ENCODE results near the gene CARS1.

Gene CARS1

DNA sequence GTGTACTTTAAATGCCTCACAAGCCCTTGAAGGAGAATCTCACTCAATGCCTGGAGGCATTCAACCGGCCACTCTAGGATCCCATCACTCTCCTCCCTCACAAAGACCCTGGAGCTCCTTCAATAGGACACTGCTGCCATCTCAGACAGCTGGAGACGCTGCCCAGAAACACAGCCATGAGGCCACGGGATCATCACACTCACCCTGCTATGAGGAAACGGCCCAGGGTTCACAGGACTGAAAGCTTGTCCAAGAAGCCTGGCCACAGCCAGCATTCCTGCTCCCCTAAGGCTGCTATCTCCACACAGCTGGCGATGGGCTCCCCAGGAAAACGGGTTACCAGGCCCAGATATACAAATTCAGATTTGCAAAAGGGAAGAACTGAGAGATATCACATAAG lies 13.2 kb downstream of the CARS1 start:
- no peaks in the 10 kb centered on the region for H3K4me1 ChIP-seq (ENCODE audit: insufficient read depth, low read length)
- H3K9me3 ChIP-seq (ENCODE audit: control insufficient read depth, insufficient read depth, low read length), result no peaks in the 10 kb centered on the region
- no peak overlapping the region for H3K9ac ChIP-seq (ENCODE audit: low read depth, low read length)
- H3K36me3 ChIP-seq (ENCODE audit: insufficient read depth, low read length), result peaks cover 23% of the 10 kb centered on the region

DNA sequence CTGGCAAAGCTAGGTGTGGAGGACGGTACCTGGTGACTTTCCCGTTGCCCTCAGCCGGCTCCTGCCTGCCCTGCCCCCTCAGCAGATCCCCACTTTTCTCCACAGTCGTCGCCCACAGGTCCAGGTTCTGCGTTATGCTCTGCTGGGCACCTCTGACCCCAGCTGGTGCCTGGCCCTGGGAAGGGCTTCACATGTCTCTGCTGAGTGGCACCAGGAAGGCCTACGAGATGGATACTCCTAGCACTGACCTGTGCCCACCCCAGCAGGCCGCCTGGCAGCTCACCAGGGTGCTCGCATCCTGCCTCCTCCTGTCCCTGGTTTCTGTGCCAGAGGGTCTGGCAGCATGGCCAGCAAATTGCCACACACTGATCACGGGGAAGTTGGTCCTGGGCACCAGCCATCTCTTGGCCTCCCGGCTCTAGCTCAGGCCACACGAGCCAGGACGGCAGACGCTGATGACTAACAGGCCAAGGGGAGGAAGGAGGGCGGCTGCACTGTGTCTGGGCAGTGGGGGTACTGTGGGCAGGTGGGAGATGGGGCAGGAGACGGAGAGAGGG lies 13.8 kb downstream of the CARS1 start:
- H3K36me3 ChIP-seq (ENCODE audit: insufficient read depth, low read length), result peaks cover 23% of the 10 kb centered on the region
- no peak overlapping the region for H3K9ac ChIP-seq (ENCODE audit: low read depth, low read length)

DNA sequence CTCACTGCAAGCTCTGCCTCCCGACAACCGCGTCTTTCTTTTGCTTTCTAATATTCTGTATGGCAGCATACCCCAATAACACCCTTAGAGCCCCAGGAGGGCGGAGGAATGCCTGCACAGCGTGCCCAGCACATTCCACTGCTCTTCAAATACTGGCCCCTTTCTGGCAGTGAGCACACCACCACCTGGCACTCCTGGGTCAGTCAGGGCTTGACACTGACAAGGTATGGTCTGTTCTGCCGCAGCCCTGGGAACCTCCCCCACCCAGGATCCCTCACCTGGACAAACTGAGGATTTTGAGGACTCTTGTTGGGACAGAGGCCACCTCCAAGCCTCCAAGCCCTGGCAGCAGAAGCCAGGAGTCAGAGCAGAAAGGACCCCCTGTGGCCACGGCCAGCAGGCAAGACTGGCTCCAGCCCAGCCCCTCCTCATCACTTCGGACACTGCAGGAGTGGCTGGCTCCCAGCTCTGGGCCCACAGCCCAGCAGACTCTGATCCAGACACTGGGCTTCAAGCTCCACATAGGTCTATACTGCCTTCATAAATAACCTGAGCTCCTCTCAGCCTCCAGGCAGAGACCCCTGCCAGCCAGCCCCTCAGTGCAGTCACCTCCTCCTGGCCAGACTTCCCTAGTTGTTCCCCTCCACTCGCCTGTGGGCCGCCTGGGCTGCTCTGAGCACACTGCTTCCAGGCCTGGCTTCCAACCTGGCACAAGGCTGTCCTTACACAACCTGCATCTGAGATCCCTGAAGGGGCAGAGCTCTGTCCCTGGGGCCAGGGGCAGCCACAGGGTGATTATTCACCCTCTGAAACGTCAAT lies 14.5 kb downstream of the CARS1 start:
- H3K36me3 ChIP-seq (ENCODE audit: insufficient read depth, low read length), result peaks cover 23% of the 10 kb centered on the region
- H3K4me1 ChIP-seq (ENCODE audit: insufficient read depth, low read length), result no peaks in the 10 kb centered on the region
- no peaks in the 10 kb centered on the region for H3K9me3 ChIP-seq (ENCODE audit: control insufficient read depth, insufficient read depth, low read length)
- H3K9ac ChIP-seq (ENCODE audit: low read depth, low read length), result no peak overlapping the region

More for the DNA sequence above, 13.8 kb downstream of the CARS1 start:
- Histone ChIP-seq H3K9me3 (ENCODE audit: control insufficient read depth, insufficient read depth, low read length) (no peaks in the 10 kb centered on the region), H3K4me1 (ENCODE audit: insufficient read depth, low read length) (no peaks in the 10 kb centered on the region)

DNA sequence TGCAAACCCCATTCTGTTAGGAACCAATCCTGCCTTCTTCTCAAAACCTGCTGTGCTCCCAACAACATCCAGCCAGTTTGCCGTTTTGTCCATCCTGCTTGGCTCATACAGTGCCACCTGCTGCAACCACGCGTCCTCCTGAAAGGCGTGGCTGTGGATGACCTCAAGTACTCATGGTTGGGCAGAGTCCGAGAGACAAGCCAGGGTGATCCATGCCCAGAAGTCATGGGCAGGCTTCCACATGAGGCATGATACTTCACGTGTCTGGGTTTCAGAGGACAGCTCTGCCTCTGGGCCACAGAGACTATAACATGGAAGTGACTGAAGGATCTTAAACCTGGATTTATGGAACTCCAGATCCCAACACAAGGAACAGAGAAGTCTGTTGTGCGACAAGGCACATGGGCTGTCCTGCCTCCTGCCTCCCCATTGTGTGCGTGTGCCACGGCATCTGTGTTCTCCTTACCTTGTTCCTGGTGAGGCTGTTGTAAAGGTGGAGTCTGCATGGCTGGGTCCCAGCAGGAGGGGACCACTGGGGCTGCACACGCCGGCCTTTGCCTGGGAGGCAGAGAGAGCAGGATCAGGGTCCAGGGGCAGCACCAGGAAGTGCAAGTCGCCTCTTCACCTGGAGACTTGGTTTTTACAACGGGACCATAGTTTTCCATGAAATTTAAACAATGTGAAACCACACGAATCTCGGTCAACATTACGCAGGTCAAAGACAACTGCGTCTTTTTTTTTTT lies 15.4 kb downstream of the CARS1 start:
- H3K9me3 ChIP-seq (ENCODE audit: control insufficient read depth, insufficient read depth, low read length), result no peaks in the 10 kb centered on the region
- no peaks in the 10 kb centered on the region for H3K4me1 ChIP-seq (ENCODE audit: insufficient read depth, low read length)
- no peak overlapping the region for H3K9ac ChIP-seq (ENCODE audit: low read depth, low read length)
- peaks cover 26% of the 10 kb centered on the region for H3K36me3 ChIP-seq (ENCODE audit: insufficient read depth, low read length)

DNA sequence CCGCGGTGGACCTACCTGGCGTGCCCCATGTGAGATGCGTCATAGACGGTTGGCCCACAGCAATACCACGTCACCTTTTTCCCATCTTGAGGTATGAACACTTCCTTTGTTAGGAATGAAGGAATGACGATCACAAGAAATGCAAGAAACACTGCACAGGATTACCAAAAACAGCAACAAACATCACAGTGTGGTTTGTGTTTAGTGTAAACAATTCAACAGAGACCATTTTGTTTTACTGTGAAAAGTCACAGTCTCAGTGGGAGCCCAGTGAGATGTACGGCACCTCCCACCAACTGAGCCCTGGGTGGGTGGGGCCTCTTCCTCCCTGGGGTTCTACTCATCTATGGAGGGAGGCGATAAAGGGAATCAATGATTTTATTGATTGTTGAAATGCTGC lies 16.3 kb downstream of the CARS1 start:
- Histone ChIP-seq H3K4me1 (ENCODE audit: insufficient read depth, low read length) (no peaks in the 10 kb centered on the region), H3K9me3 (ENCODE audit: control insufficient read depth, insufficient read depth, low read length) (no peaks in the 10 kb centered on the region), H3K9ac (ENCODE audit: low read depth, low read length) (no peak overlapping the region), H3K36me3 (ENCODE audit: insufficient read depth, low read length) (peaks cover 36% of the 10 kb centered on the region)

DNA sequence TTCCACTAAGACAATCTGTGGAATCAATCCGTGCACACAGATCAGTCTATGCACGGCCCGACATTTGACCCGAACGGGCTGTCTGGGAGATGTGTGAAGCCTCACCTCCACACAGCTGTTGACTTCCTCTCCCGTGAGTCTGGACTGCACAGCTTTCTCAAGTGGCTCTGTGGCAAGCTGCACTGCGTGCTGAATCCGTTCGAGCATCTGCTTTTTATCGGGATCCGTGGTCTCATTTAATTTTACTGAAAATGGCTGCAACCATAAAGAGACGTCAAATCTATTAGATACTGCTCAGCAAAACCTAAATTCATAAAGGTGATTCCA lies 19.3 kb downstream of the CARS1 start:
- no peaks in the 10 kb centered on the region for H3K4me1 ChIP-seq (ENCODE audit: insufficient read depth, low read length)
- H3K9me3 ChIP-seq (ENCODE audit: control insufficient read depth, insufficient read depth, low read length), result no peaks in the 10 kb centered on the region
- H3K9ac ChIP-seq (ENCODE audit: low read depth, low read length), result no peak overlapping the region
- H3K36me3 ChIP-seq (ENCODE audit: insufficient read depth, low read length), result peaks cover 43% of the 10 kb centered on the region

DNA sequence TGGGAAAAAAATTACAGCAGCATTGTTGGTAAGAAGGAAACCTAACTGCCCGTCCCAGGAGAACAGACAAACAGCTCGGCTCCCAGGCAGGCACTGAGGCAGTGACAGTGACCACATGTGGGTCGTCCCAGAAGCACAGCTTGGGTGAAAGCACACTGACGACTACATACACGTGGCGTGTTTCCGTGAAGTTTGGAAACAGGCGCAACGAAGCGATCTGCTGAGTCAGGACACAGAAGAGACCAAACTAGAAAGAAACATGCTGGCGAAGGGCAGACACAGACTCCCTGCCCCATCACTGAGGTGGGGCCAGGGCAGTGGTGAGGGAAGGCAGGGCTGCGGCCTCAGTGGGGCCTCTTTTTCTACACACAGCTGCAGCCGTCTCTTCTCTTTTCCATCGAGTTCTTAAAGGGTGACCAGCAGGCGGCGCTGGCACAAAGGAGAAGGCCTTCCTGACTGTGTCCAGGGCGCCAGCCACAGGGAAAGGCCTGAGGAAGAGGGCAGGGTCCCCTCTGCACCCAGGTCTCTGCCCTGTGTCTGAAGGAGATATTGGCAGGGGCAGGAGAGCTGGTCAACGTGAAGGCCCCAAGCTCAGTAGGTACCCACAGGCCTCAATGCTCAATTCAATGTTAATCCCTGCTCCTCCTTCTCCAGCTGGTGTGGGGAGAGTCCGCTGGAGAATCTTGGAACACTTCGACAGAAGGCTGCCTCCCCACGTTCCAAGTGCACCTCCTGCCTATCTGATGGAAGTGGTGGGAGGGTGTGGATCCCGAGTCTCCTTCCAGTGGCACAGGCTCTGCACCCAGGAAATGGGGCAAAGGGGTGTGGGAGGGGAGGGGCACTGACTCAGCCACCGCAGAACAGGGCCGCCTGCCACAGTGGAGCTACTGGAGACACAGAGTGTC lies 19.9 kb downstream of the CARS1 start:
- H3K4me1 ChIP-seq (ENCODE audit: insufficient read depth, low read length), result no peaks in the 10 kb centered on the region
- H3K9me3 ChIP-seq (ENCODE audit: control insufficient read depth, insufficient read depth, low read length), result no peaks in the 10 kb centered on the region
- peaks cover 45% of the 10 kb centered on the region for H3K36me3 ChIP-seq (ENCODE audit: insufficient read depth, low read length)
- no peak overlapping the region for H3K9ac ChIP-seq (ENCODE audit: low read depth, low read length)

DNA sequence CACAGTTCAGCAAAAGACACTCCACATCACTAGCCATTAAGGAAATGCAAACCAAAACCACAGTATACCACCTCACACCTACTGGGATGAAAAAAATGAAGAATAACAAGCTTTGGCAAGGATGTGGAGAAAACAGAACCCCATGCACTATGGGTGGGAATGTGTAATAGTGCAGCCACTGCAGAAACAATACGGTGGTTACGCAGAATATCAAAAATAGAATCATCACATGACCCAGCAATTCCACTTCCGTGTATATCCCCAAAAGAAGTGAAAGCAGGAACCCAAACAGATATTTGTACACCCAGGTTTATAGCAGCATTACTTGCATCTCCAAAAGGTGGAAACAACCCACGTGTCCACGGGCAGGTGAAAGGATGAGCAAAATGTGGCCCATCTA lies 20.8 kb downstream of the CARS1 start:
- H3K36me3 ChIP-seq (ENCODE audit: insufficient read depth, low read length), result peaks cover 46% of the 10 kb centered on the region

DNA sequence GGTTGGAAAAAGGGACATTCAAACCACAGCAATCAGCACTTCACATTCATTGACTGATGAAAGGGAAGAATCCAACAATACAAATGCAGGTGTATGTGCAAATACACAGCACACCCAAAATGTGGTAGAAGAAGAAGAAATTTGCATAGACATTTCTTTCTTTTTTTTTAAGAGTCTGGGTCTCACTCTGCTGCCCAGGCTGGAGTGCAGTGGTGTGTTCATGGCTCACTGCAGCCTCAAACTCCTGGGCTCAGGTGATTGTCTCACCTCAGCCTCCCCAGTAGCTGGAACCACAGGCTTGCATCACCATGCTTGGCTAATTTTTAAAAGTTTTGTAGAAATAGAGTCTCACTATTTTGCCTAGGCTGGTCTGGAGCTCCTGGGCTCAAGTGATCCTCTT lies 21.9 kb downstream of the CARS1 start:
- peaks cover 42% of the 10 kb centered on the region for H3K36me3 ChIP-seq (ENCODE audit: insufficient read depth, low read length)
- H3K4me1 ChIP-seq (ENCODE audit: insufficient read depth, low read length), result no peaks in the 10 kb centered on the region
- H3K9ac ChIP-seq (ENCODE audit: low read depth, low read length), result no peak overlapping the region
- H3K9me3 ChIP-seq (ENCODE audit: control insufficient read depth, insufficient read depth, low read length), result no peaks in the 10 kb centered on the region

More for the DNA sequence above, 20.8 kb downstream of the CARS1 start:
- no peaks in the 10 kb centered on the region for H3K9me3 ChIP-seq (ENCODE audit: control insufficient read depth, insufficient read depth, low read length)
- no peak overlapping the region for H3K9ac ChIP-seq (ENCODE audit: low read depth, low read length)
- no peaks in the 10 kb centered on the region for H3K4me1 ChIP-seq (ENCODE audit: insufficient read depth, low read length)

DNA sequence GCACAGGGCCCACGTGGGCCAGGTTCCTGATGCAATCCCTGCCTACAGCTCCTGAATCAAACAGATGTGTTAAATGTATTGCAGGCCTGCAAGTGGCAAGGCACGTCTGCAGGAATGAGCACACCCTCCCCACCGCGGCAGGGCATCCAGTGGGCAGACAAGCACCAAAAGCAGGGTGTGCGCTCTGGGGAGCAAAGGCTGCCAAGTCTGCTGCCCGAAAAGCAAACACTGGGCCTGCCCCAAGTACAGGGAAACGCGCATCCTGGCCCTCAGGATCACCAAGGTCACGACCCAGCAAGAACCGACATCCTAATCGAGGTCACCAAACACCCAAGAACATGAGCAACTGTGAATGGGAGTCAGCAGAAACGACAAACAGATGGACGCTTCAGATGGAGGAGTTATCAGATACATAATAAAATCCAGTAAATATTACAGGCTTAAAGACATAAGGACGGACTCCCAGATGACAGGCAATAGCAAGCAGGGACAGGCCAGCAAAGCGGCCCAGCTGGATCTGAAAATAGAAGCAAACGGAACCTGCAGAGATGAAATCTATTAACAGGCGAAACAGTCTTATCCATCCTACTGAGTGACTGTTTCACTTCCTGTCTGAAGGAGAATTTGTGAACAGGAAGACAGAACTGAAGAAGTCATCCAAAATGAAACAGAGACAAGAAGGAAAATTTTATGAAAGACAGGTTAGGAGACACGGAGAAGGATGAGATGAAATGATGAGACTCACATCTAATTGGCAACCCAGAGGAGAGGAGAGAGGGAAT lies 26.7 kb downstream of the CARS1 start:
- Histone ChIP-seq H3K36me3 (ENCODE audit: insufficient read depth, low read length) (peaks cover 40% of the 10 kb centered on the region), H3K9me3 (ENCODE audit: control insufficient read depth, insufficient read depth, low read length) (no peaks in the 10 kb centered on the region), H3K9ac (ENCODE audit: low read depth, low read length) (no peak overlapping the region)

DNA sequence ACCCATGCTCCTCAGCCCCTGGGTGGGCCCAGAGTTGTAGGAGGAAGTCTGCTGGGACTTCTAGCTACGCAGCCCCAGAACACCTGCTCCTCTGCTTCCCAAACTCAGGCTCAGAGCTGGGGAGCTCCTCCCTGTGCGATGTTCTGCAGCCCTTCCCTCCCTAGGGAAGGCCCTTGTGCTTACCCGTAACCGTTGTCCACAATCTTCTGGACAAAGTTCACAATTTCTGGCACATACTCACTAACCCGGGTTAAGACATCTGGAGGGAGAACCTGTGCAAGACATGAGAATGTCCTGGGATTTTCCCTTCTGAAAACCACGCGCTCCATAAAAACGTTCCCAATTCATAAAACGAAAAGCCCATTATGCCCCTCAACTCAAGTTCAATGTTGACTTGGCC lies 28.4 kb downstream of the CARS1 start:
- no peaks in the 10 kb centered on the region for H3K4me1 ChIP-seq (ENCODE audit: insufficient read depth, low read length)
- H3K9ac ChIP-seq (ENCODE audit: low read depth, low read length), result no peak overlapping the region
- H3K9me3 ChIP-seq (ENCODE audit: control insufficient read depth, insufficient read depth, low read length), result no peaks in the 10 kb centered on the region
- peaks cover 41% of the 10 kb centered on the region for H3K36me3 ChIP-seq (ENCODE audit: insufficient read depth, low read length)

More for the DNA sequence above, 26.7 kb downstream of the CARS1 start:
- H3K4me1 ChIP-seq (ENCODE audit: insufficient read depth, low read length), result no peaks in the 10 kb centered on the region

DNA sequence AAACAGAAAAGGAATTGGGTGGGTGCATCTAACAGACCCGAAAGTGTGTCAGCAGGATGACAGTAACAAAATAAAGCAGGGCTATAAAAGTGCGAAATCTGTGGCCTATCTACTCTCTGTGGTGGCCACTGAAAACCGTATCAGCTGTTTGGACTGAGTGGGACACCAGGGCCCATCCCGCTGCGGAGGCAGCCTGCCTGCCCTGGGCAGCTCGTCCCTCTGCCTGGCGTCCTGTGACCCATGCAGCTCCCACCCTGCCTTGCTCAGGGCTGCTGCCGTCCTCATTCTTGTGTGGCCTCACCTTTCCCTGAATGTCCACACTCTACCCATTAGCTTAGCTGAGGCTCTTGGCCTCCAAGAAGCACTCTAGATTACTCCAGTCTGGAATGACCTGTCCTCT lies 30.4 kb downstream of the CARS1 start:
- H3K9ac ChIP-seq (ENCODE audit: low read depth, low read length), result no peak overlapping the region
- H3K4me1 ChIP-seq (ENCODE audit: insufficient read depth, low read length), result no peaks in the 10 kb centered on the region; the same call in 1 of the 2 replicates
- H3K9me3 ChIP-seq (ENCODE audit: control insufficient read depth, insufficient read depth, low read length), result no peaks in the 10 kb centered on the region
- H3K36me3 ChIP-seq (ENCODE audit: insufficient read depth, low read length), result peaks cover 32% of the 10 kb centered on the region

DNA sequence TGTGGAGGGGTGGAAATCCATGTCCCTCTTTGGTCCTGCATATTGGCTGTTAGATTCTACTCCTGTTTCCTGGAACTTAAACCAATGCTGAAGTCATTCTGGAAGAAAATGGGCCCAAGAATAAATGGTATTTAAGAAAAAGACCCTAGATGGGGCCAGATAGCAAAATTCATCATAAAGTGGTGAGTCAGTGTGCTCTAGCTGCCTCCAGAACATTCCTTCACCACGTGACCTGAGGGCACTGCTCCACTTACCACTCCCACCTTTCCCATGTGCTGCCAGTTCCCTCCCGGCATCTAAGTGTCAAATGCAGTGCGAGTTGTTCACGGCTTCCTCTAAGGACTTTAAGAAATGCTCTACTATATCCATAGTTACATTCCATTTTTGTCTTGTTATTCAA lies 34.2 kb downstream of the CARS1 start:
- H3K36me3 ChIP-seq (ENCODE audit: insufficient read depth, low read length), result peaks cover 25% of the 10 kb centered on the region
- H3K9me3 ChIP-seq (ENCODE audit: control insufficient read depth, insufficient read depth, low read length), result no peaks in the 10 kb centered on the region
- no peaks in the 10 kb centered on the region; the same call in 1 of the 2 replicates for H3K4me1 ChIP-seq (ENCODE audit: insufficient read depth, low read length)
- H3K9ac ChIP-seq (ENCODE audit: low read depth, low read length), result no peak overlapping the region

All from ES-I3 (cell line).